Measurements from ENCODE around the gene HAND2. TPM values are rescaled to one million over a fixed set of nuclear protein-coding genes. Genes with fewer than 3 reads are reported as not detected.

The HAND2 gene
- total RNA-seq, 1 donor from 2014 or later, result 6.0 TPM

DNA sequence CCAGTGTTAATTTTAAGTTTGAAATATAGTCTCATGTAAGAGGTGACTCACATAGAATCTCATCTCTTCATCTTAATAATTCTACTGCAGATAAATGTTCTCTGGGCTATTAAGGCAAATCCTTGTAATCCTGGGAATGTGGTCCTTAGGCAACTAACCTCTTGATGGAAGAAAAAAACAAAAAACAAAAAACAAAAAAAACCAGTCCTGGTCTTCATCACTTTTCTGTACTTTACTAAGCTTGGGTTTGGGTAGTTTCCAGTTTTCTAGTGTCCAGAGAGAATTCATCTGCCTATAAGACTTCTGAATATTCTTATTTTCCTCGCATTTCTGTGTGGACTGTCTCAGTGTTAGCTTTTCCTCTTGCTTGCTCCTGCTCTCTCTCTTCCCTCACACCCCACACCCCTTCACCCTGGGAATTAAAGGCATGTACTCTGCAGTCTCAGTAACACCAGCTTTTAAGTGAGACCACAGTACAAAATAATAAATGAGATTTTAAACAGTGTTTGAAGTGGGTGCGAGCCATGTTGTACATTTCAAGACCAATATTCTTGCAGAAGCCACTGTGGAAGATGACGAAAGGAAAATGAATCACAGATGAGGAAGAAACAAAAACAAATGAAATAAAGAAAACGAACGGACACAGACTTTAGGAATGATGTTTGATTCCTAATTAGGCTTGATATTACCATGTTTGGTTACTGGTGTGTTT, 51.7 kb downstream of the HAND2 start:
- Histone ChIP-seq H3K9me3 (no peaks in the 10 kb centered on the region), H3K27me3 (no peaks in the 10 kb centered on the region), H3K27ac (peak overlapping the region; percentile 69), H3K4me3 (peak overlapping the region in 1 of 2 donors; percentile 35), H3K36me3 (no peaks in the 10 kb centered on the region), H3K4me1 (peaks cover 0 to 9% of the 10 kb centered on the region in 2 donors)
- DNase-seq (ENCODE audit: low spot score in 2 of 2), result no peak
- TF ChIP-seq, protein P1, sequence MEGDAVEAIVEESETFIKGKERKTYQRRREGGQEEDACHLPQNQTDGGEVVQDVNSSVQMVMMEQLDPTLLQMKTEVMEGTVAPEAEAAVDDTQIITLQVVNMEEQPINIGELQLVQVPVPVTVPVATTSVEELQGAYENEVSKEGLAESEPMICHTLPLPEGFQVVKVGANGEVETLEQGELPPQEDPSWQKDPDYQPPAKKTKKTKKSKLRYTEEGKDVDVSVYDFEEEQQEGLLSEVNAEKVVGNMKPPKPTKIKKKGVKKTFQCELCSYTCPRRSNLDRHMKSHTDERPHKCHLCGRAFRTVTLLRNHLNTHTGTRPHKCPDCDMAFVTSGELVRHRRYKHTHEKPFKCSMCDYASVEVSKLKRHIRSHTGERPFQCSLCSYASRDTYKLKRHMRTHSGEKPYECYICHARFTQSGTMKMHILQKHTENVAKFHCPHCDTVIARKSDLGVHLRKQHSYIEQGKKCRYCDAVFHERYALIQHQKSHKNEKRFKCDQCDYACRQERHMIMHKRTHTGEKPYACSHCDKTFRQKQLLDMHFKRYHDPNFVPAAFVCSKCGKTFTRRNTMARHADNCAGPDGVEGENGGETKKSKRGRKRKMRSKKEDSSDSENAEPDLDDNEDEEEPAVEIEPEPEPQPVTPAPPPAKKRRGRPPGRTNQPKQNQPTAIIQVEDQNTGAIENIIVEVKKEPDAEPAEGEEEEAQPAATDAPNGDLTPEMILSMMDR (IDR thresholded peaks at IDR 0.05), result no peak
- intact Hi-C loops (cut with DNase I), result loop anchor here (5.0 kb wide), 1 partner anchor 51 kb away; no protein-coding TSS in a partner anchor

DNA sequence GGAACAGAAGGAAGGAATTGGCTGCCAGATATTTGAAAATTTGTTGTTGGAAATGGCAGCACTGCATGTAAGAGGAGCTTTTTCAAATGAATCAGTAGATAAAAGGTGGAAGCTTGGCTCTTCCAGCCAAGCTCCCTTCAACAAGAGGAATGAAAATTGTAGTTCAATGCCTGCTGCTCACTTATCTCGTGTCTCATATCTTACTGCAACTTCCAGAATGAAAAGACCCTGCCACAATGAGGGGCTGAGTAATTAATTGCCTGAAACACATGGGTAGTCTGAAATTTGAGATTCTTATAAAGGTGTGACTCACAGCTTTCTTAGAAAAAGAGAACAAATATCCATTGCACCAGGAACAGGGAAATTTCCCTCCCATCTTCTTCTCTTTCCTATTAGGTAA, 53.0 kb downstream of the HAND2 start:
- DNase-seq (ENCODE audit: low spot score in 2 of 2), result no peak
- no peaks in the 10 kb centered on the region for H3K9me3 ChIP-seq
- intact Hi-C loops (cut with DNase I), result loop anchor here (5.0 kb wide), 1 partner anchor 50 kb away; no protein-coding TSS in a partner anchor
- no peaks in the 10 kb centered on the region for H3K27me3 ChIP-seq
- no peaks in the 10 kb centered on the region for H3K36me3 ChIP-seq
- no peak overlapping the region for H3K27ac ChIP-seq
- TF ChIP-seq, protein P1 (IDR thresholded peaks at IDR 0.05), result no peak
- H3K4me1 ChIP-seq, result peaks cover 0 to 9% of the 10 kb centered on the region in 2 donors
- H3K4me3 ChIP-seq, result no peak overlapping the region

Other genes starting within 250 kb of the HAND2 start
- gene HMGB2, start 195.9 kb downstream of the HAND2 start, total RNA-seq, result 36.1 TPM
- 9.3 TPM for gene SAP30, start 159.3 kb downstream of the HAND2 start, total RNA-seq
- 2.3 TPM for gene SCRG1, start 131.1 kb downstream of the HAND2 start, total RNA-seq

Data from ascending aorta (tissue), 2 donors.